Skeletal muscle tissue (tissue), 4 donors: ENCODE results near the gene GRIN2D. TPM values are rescaled to one million over a fixed set of nuclear protein-coding genes. Genes with fewer than 3 reads are reported as not detected.

Source experiments
- H3K27ac ChIP-seq: one replicate; pipeline ENCODE4 v1.7.0; 2013; ENCODE audit warnings: mild to moderate bottlenecking, low read depth, low read length, inconsistent platforms
- H3K27me3 ChIP-seq, 3 donors: one replicate each; pipeline ENCODE4 v1.7.0; 2013; ENCODE audit warnings: low read length in 3 of 3; ENCODE audit not compliant: control insufficient read depth in 3 of 3, insufficient read depth in 3 of 3
- H3K36me3 ChIP-seq, 3 donors: one replicate each; pipeline ENCODE4 v1.7.0; 2013; ENCODE audit warnings: low read length in 3 of 3; ENCODE audit not compliant: control insufficient read depth in 3 of 3, insufficient read depth in 3 of 3
- H3K4me1 ChIP-seq, 3 donors: one replicate each; pipeline ENCODE4 v1.7.0; 2013; ENCODE audit warnings: low read length in 3 of 3, mild to moderate bottlenecking in 3 of 3; ENCODE audit not compliant: control insufficient read depth in 3 of 3, insufficient read depth in 3 of 3
- H3K4me3 ChIP-seq, 3 donors: one replicate each; pipeline ENCODE4 v1.7.0; 2013; ENCODE audit warnings: low read length in 3 of 3
- H3K9ac ChIP-seq, 3 donors: one replicate each; pipeline ENCODE4 v1.7.0; 2013; ENCODE audit warnings: low read length in 3 of 3, mild to moderate bottlenecking in 3 of 3, moderate library complexity in 2 of 3, low read depth in 1 of 3
- H3K9me3 ChIP-seq, 3 donors: one replicate each; pipeline ENCODE4 v1.7.0; 2013; ENCODE audit warnings: low read length in 3 of 3; ENCODE audit not compliant: control insufficient read depth in 3 of 3
- total RNA-seq: library from RNA; depleted of rRNA; stranded (reverse); fragments of >200 nt; gene quantifications from one replicate; pipeline ENCODE4 v1.2.3, GENCODE V29; 2014
- donor health status: Osteomylitis.

GRIN2D gene
- total RNA-seq, 1 donor from 2014 or later = under 0.01 TPM

DNA sequence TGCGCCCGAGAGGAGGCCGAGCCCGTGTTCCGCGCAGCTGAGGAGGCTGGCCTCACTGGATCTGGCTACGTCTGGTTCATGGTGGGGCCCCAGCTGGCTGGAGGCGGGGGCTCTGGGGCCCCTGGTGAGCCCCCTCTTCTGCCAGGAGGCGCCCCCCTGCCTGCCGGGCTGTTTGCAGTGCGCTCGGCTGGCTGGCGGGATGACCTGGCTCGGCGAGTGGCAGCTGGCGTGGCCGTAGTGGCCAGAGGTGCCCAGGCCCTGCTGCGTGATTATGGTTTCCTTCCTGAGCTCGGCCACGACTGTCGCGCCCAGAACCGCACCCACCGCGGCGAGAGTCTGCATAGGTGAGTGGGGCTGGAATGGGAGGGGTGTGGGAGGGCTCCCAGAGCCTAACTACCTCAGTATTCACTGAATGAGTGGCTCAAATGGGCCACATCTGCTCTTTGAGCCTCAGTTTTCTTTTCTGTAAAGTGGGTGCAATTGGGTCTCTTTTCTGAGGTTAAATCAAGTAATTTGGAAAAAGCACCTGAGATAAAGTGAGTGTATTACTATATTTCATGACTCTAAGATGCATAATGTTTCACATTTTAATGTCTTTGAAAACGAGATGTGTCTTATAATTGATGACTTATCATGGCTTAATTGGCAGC is 11.7 kb downstream of the GRIN2D start:
- H3K27me3 ChIP-seq = peaks cover 7 to 11% (median 9%) of the 10 kb centered on the region in 3 donors
- no peak overlapping the region for H3K27ac ChIP-seq
- no peaks in the 10 kb centered on the region for H3K36me3 ChIP-seq
- H3K9ac ChIP-seq = no peak overlapping the region
- H3K4me3 ChIP-seq = no peak overlapping the region
- H3K9me3 ChIP-seq = no peaks in the 10 kb centered on the region
- peaks cover 0 to 2% (median 0%) of the 10 kb centered on the region in 3 donors for H3K4me1 ChIP-seq

DNA sequence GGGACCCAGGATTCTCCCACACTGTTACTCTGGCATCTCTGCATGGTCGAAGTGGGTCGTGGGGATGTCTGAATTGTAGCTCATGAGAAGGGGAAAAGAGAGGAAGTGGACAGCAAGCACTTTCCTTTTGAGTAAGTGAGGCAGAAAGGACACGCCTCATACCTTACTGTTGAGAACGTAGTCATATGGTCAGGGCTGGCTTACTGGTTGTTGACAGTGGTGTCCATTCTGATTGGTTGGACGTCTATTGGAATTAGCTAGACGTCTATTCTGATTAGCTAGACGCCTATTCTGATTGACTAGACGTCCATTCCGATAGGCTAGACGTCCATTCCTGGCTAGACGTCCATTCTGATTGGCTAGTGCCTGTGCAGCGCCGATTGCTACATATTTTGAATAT is 12.4 kb downstream of the GRIN2D start:
- Histone ChIP-seq H3K4me1 (no peaks in the 10 kb centered on the region), H3K9me3 (no peaks in the 10 kb centered on the region)

DNA sequence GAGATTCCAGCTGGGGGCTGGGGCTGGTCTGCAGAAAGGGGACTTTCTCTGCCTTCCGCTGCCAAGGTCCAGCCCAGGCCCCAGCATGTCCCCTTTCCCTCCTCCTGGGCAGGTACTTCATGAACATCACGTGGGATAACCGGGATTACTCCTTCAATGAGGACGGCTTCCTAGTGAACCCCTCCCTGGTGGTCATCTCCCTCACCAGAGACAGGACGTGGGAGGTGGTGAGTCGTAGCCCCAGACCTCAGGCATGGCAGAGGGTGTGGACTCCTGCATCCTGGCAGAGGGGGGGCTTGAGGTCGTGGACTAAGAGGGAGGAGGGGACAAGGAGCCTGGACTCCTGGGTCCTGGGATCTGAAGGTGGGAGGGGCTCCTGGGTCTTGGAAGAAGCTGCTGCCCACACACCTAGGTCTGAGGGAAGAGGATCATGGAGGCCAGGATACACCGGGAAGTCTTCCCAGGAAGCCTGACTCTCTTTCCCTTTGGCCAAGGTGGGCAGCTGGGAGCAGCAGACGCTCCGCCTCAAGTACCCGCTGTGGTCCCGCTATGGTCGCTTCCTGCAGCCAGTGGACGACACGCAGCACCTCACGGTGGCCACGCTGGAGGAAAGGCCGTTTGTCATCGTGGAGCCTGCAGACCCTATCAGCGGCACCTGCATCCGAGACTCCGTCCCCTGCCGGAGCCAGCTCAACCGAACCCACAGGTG is 20.6 kb downstream of the GRIN2D start:
- no peak overlapping the region for H3K9ac ChIP-seq
- peaks cover 0 to 6% (median 4%) of the 10 kb centered on the region in 3 donors for H3K4me1 ChIP-seq
- H3K36me3 ChIP-seq = no peaks in the 10 kb centered on the region
- no peaks in the 10 kb centered on the region for H3K9me3 ChIP-seq
- H3K27ac ChIP-seq = no peak overlapping the region
- peaks cover 24 to 37% (median 31%) of the 10 kb centered on the region in 3 donors for H3K27me3 ChIP-seq
- H3K4me3 ChIP-seq = no peak overlapping the region

More for the DNA sequence above, 12.4 kb downstream of the GRIN2D start:
- Histone ChIP-seq H3K27me3 (peaks cover 9 to 15% (median 10%) of the 10 kb centered on the region in 3 donors), H3K4me3 (no peak overlapping the region), H3K9ac (no peak overlapping the region), H3K27ac (no peak overlapping the region), H3K36me3 (no peaks in the 10 kb centered on the region)

DNA sequence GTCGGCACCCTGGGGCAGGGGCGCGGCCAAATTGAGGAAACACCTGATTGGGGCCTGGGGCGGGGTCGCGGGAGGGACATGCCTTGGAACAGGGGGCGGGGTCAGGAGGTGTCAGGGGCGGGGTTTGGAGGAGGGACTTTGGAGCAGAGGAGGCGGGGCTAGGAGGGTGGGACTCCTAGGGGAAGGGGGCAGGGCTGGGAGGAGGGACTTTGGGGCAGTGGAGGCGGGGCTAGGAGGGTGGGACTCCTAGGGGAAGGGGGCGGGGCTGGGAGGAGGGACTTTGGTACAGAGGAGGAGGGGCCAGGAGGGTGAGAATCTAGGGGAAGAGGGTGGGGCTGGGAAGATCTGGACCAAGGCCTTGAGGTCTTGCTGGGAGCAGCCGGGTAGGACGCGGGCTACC is 21.9 kb downstream of the GRIN2D start:
- Histone ChIP-seq H3K9me3 (no peaks in the 10 kb centered on the region), H3K4me1 (peaks cover 0 to 6% (median 4%) of the 10 kb centered on the region in 3 donors), H3K27ac (no peak overlapping the region), H3K36me3 (no peaks in the 10 kb centered on the region), H3K4me3 (no peak overlapping the region), H3K9ac (no peak overlapping the region), H3K27me3 (peaks cover 24 to 37% (median 31%) of the 10 kb centered on the region in 3 donors)

DNA sequence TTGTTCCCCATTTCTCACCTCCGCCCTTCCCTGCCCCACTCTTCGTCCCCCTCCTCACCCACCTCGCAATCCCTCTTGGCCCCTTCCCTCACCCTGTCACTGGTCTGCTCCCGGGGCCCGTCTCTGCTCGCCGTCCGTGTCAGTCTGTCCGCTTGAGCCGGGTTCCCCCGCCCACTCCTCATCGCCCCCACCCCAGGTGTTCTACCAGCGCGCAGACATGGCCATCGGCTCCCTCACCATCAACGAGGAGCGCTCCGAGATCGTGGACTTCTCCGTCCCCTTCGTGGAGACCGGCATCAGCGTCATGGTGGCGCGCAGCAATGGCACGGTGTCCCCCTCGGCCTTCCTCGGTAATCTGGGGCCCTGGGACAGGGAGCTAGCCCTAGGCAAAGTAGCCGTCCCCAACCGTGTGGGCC is 22.3 kb downstream of the GRIN2D start:
- peaks cover 0 to 6% (median 4%) of the 10 kb centered on the region in 3 donors for H3K4me1 ChIP-seq
- H3K9ac ChIP-seq = no peak overlapping the region
- no peaks in the 10 kb centered on the region for H3K9me3 ChIP-seq
- no peaks in the 10 kb centered on the region for H3K36me3 ChIP-seq
- peaks cover 24 to 33% (median 27%) of the 10 kb centered on the region in 3 donors for H3K27me3 ChIP-seq
- H3K4me3 ChIP-seq = no peak overlapping the region
- H3K27ac ChIP-seq = no peak overlapping the region

DNA sequence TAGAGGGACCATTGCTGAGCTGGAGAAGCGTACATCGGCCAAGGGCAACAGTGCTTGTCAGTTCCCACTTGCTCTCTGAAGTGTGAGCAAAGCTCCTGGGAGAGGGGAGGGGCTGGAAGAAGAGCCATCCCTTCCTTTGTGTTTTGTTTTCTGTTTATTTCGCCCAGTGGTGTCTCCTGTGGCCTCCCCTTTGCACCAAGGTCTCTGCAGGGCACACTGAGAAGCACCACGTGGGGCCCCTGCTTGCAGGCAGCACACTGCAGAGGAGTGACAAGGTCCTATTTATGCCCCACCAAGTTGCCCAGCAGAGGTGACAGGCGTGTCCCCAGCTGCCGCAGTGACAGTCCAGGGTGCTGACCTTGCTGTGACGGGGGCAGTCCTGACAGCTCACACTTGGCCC is 24.0 kb downstream of the GRIN2D start:
- no peak overlapping the region for H3K27ac ChIP-seq
- H3K4me1 ChIP-seq = peaks cover 0 to 6% (median 4%) of the 10 kb centered on the region in 3 donors
- H3K4me3 ChIP-seq = no peak overlapping the region
- no peak overlapping the region for H3K9ac ChIP-seq
- peaks cover 22 to 33% (median 24%) of the 10 kb centered on the region in 3 donors for H3K27me3 ChIP-seq
- H3K36me3 ChIP-seq = no peaks in the 10 kb centered on the region
- H3K9me3 ChIP-seq = no peaks in the 10 kb centered on the region

DNA sequence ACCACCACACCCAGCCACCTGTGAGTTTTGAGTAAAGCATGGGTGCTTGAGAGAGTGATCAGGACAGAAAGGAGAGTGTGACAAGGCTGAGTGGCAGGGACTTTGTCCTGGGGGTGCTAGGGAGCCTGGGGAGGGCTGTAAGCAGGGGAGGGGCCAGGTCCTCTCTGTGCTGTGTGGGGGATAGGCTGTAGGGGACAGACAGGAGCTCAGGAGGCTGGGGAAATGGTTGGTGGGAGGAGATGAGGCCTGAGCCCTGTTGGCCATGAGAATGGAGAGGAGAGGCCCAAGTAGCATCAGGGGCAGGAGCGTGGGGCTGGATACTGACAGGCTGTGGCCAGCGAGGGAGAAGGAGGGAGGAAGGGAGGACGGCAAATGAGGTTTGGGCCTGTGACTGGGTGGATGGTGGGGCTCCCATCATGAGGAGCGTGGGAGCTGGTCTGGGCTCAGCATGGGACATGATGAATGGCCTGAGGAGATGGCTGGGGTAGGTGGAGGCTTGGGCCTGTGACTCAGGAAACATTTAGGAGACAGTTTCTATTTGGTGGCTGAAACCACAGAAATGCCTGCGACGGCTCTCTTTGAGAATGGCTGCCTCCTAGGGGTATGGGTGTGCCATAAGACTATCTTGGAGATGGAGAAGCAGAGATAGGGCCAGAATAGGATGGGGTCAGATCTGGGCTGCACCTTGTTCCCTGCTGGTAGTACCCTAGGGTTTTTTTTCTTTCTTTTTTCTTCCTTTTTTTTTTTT is 25.0 kb downstream of the GRIN2D start:
- no peak overlapping the region for H3K4me3 ChIP-seq
- peaks cover 0 to 6% (median 4%) of the 10 kb centered on the region in 3 donors for H3K4me1 ChIP-seq
- no peaks in the 10 kb centered on the region for H3K36me3 ChIP-seq
- peaks cover 22 to 33% (median 24%) of the 10 kb centered on the region in 3 donors for H3K27me3 ChIP-seq
- no peak overlapping the region for H3K27ac ChIP-seq
- no peaks in the 10 kb centered on the region for H3K9me3 ChIP-seq
- H3K9ac ChIP-seq = no peak overlapping the region

DNA sequence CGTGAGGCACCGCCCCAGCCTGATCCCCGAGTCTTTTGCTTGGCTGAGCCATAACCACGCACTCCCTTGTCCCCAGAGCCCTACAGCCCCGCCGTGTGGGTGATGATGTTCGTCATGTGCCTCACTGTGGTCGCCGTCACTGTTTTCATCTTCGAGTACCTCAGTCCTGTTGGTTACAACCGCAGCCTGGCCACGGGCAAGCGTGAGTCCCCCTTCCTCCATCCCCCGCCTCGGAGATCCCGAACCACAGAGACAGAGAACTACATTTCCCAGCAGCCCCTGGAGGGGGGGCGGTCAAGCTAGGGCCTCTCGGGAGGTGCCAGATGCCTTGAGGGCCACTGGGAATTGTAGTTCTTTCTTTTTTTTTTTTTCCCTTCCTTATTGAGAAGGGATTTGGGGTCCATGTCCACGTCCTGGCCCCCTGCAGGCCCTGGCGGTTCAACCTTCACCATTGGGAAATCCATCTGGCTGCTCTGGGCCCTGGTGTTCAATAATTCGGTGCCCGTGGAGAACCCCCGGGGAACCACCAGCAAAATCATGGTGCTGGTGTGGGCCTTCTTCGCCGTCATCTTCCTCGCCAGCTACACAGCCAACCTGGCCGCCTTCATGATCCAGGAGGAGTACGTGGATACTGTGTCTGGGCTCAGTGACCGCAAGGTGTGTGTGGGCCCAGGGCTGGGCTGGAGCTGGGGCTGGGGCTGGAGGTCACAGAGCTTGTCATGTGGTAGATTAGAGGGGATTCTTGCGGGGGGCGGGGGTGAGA is 25.9 kb downstream of the GRIN2D start:
- Histone ChIP-seq H3K9ac (no peak overlapping the region), H3K27ac (no peak overlapping the region), H3K4me1 (peaks cover 0 to 5% (median 0%) of the 10 kb centered on the region in 3 donors), H3K27me3 (peaks cover 15 to 25% (median 16%) of the 10 kb centered on the region in 3 donors), H3K36me3 (no peaks in the 10 kb centered on the region), H3K9me3 (no peaks in the 10 kb centered on the region), H3K4me3 (peak overlapping the region in 2 of 3 donors; percentile 43 to 48)

DNA sequence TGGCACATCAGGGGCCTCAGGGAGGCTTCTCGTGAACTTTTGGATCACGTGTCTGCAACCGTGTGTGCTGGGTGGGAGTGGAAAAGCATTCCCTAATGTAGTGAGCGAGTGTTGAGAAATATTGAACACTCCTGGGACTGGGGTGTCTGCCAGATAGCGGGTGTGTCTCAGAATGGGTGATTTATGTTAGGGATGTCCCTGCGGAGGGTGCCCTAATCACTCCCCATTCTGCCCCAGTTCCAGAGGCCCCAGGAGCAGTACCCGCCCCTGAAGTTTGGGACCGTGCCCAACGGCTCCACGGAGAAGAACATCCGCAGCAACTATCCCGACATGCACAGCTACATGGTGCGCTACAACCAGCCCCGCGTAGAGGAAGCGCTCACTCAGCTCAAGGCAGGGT is 28.1 kb downstream of the GRIN2D start:
- no peaks in the 10 kb centered on the region for H3K9me3 ChIP-seq
- H3K27ac ChIP-seq = no peak overlapping the region

More for the DNA sequence above, 28.1 kb downstream of the GRIN2D start:
- H3K4me1 ChIP-seq = no peaks in the 10 kb centered on the region
- no peaks in the 10 kb centered on the region for H3K36me3 ChIP-seq
- H3K4me3 ChIP-seq = no peak overlapping the region
- H3K27me3 ChIP-seq = peaks cover 0 to 9% (median 7%) of the 10 kb centered on the region in 3 donors
- no peak overlapping the region for H3K9ac ChIP-seq
